GM10847 (cell line): Measurements from ENCODE around the gene UPP2.

ENCODE experiments used
- POLR2A ChIP-seq: IDR thresholded peaks from 2 replicates; pipeline ENCODE4 v1.6.1; 2011; ENCODE audit not compliant: insufficient read length; ENCODE audit errors: extremely low read depth

The UPP2 gene

GRCh38 chr2:158128168-158128973 lies 26.7 kb downstream of the UPP2 start:
- TF ChIP-seq POLR2A, result no peak

GRCh38 chr2:158129037-158129436 lies 27.4 kb downstream of the UPP2 start:
- no peak for TF ChIP-seq POLR2A

DNA sequence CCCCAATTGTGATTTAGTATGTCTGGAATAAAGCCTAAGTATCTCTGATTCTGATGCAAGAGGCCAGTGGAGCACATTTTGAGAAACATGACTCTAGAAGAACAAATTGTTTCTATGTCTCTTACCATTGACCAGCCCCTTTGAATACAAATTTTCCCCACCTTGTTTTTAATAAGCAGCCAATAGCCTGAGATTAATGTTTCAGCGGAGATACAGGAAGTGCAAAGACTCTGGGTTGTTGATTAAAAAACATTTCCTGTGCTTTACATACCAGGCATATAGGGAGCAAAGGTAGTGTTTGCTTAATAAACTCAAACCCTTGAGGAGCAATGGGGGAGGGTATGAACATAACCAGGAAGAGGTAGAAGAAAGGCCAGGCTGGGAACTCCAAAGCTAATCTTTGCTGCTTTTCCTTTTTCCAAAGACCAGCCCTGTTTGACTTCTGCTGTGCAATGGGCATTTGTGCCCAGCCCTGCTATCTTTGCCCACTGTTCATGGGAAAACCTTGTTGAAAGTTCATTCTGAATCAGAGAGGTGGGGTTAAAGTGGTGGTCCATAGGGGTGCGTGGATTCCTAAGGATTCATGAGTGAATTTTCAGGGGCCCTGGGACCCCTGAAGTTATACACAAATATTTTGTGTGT lies 29.3 kb downstream of the UPP2 start:
- no peak for TF ChIP-seq POLR2A

- TF ChIP-seq POLR2A, result no peak
These were observed 29.8 kb downstream of the UPP2 start for GRCh38 chr2:158131483-158131912.

DNA sequence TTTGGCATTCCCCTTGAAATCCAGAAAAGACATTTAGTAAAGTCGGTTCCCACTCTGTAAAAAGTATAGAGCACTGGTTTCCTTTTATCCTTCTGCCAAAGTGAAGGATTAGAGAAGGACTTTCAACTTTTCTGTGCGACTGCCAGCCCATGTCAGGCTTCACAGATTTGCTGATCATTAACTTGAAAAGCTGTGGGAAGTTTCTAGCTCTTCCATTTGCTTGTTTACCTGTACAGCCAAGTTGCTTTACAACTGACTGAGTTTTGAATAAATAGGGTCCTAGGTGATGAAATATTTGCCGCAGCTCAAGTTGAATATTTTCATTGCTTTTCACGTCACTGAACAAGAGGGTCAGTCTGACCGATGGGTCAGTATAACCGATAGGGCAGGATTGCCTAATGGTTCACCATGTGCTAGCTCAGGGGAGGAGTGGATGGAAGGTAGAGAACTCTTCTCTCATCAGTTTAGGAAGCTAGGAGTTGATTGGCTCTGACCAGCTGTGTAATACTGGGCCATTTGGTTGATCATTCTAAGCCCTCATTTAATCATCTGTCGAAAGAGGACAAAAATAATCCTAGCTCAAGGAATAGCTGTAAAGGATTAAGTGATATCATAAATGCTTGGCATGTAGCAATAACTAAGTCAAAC lies 30.4 kb downstream of the UPP2 start:
- no peak for TF ChIP-seq POLR2A

- no peak for TF ChIP-seq POLR2A
These were observed 32.4 kb downstream of the UPP2 start for GRCh38 chr2:158134055-158134454.

DNA sequence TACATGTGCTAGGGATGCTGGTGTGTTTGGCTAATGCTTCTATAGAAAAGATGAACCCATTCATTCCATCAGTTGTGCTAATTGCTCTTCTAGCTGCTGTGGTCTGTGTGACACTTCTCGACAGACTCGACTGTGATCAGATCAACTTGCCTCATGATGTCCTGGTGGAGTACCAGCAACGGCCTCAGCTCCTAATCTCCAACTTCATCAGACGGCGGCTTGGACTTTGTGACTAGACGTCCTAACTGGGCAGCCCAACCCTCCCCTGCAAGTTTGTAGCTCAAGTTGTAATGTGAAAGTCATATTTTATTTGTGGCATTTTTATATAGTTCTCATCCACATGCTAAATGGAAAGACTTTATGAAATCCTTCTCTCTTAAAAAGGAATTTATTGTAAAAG lies 33.0 kb downstream of the UPP2 start:
- no peak for TF ChIP-seq POLR2A

- TF ChIP-seq POLR2A, result no peak
These were observed 33.4 kb downstream of the UPP2 start for GRCh38 chr2:158135096-158135495.

DNA sequence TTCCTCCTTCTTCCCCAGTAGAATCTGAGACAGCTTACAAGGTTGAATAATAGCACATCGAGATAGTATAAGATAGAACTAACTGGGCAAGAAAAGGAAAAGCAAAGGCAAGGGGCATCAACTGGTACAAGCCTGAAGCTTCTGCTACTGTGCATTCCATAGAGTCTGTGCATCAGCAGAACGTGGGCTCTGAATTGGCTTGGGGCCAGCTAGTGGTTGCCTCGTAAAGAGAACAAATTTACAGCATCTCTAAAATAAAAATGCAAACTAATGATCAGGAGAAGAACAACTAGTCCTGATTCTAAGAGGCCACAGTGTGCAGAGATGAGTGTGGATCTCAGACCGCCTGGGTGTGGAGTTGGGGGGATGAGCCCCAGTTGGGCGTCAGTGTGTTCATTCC lies 36.6 kb downstream of the UPP2 start:
- TF ChIP-seq POLR2A, result no peak

DNA sequence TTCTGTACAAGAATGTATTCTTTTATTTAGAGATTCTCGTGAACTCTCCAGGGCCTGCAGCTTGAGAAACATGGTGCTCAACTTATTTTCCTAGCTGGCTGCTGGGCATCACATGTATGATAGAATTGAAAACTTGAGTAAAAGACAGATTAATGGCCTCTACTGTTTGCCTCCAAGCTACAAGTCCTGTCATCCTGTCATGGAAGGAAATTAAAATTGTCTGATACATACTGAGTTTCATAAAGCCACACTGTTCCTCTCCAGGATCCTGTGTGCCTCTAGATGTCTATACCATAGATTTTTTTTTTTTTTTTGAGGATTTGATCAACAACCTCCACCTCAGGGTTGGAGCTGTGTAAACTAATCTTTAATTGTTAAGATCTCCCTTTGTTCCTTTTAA lies 38.5 kb downstream of the UPP2 start:
- no peak for TF ChIP-seq POLR2A

GRCh38 chr2:158142165-158142564 lies 40.5 kb downstream of the UPP2 start:
- no peak for TF ChIP-seq POLR2A

DNA sequence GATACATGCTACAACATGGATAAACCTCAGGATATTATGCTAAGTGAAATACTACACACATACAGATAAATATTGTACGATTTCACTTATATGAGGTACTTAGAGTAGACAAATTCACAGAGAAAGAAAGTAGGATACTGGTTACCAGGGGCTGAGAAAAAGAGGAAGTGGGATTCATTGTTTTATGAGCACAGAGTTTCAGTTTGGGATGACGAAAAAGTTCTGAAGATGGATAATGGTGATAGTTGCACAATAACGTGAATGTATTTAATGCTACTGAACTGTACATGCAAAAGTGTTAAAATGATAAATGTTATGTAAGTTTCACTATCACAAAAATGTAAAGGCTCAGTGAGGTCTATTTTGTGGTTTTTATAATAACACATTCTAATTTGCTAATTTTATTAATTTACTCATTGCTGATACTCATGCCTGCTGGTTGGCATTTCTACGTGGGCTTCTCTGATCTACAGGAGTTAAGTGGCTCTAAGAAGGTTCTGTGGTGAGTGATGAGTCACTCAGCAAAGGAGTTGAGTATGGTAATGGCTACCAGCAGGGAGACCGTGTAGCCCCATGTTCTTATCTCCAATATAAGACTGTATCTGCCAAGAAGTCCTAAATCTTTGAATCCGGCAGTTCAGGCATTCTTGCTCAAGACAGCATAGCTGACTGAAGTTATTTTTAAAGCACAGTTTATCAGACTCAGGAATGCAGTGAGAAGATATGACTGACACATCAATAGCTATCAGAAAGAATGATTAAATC lies 41.1 kb downstream of the UPP2 start:
- no peak for TF ChIP-seq POLR2A

- no peak for TF ChIP-seq POLR2A
These were observed 42.2 kb downstream of the UPP2 start for GRCh38 chr2:158143703-158144360.

DNA sequence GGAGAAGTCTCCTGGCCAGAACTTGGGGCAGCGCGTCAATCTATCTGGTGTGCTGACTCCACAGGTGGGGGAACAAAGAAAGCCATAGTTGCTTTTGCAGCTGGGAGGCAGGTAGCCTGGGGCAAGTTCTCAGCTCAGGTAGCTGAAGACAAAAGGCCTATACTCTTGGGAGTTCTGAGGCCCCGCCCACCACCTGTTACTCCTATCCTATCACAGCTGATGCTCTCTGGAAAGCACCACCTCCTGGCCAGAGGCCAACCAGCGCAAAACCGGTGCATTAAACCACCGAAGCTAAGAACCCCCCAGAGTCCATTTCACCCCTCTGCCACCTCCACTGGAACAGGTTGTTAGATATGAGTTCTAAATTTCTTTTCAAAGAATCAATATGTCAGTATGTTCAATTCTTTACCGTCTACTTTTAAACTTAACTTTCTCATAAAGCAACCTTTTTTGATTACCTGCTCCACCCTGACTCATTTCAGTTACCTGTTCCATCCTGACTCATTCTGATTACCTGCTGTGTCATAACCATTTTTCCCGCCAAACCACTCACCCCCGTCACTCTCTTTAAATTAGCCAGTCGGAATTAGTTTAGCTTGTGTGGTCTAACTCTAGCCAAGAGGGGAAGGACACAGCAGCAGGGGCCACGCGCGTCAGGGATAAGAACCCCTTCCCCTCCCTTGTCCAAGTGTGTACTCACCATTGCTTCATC lies 43.4 kb downstream of the UPP2 start:
- TF ChIP-seq POLR2A, result no peak
